Trophoblast cell (in vitro differentiated cells and primary cell): ENCODE results near the gene MEGF6.

Source experiments
- DNase-seq, 2 donors: peaks; one replicate each; pipeline ENCODE4 v3.0.0-alpha.2; 2016
- H2AFZ ChIP-seq: 2 replicates; pipeline ENCODE4 v1.6.1; 2013; ENCODE audit warnings: low read length, moderate library complexity, mild to moderate bottlenecking; ENCODE audit not compliant: insufficient read depth, poor library complexity
- H2AK5ac ChIP-seq: 2 replicates; pipeline ENCODE4 v1.6.1; 2013; ENCODE audit warnings: mild to moderate bottlenecking, low read length
- H2BK120ac ChIP-seq: 2 replicates; pipeline ENCODE4 v1.6.1; 2013; ENCODE audit warnings: low read length, mild to moderate bottlenecking, moderate library complexity; ENCODE audit not compliant: insufficient read depth, poor library complexity
- H2BK12ac ChIP-seq: 2 replicates; pipeline ENCODE4 v1.6.1; 2013; ENCODE audit warnings: mild to moderate bottlenecking, low read length, moderate library complexity
- H2BK5ac ChIP-seq: 2 replicates; pipeline ENCODE4 v1.6.1; 2013; ENCODE audit warnings: low read length, low read depth, moderate library complexity, mild to moderate bottlenecking; ENCODE audit not compliant: poor library complexity
- H3K14ac ChIP-seq: 2 replicates; pipeline ENCODE4 v1.6.1; 2013; ENCODE audit warnings: mild to moderate bottlenecking, low read length
- H3K18ac ChIP-seq: 2 replicates; pipeline ENCODE4 v1.6.1; 2013; ENCODE audit warnings: mild to moderate bottlenecking, low read length
- H3K23ac ChIP-seq: 2 replicates; pipeline ENCODE4 v1.6.1; 2013; ENCODE audit warnings: low read length
- H3K27ac ChIP-seq: 2 replicates; pipeline ENCODE4 v1.5.1; 2013; ENCODE audit warnings: low read depth, mild to moderate bottlenecking, inconsistent platforms, low read length, moderate library complexity
- H3K27me3 ChIP-seq: 2 replicates; pipeline ENCODE4 v1.6.1; 2013; ENCODE audit warnings: inconsistent platforms, mild to moderate bottlenecking, low read length, moderate library complexity; ENCODE audit not compliant: insufficient read depth
- H3K36me3 ChIP-seq, 2 experiments: 1 replicate in 1 of 2; 2 replicates in 1 of 2; pipeline ENCODE4 v1.6.1; 2013; ENCODE audit warnings: low read length in 2 of 2, mild to moderate bottlenecking in 2 of 2, moderate library complexity in 1 of 2; ENCODE audit not compliant: insufficient read depth in 2 of 2, control insufficient read depth in 1 of 2
- H3K4ac ChIP-seq: 2 replicates; pipeline ENCODE4 v1.6.1; 2013; ENCODE audit warnings: low read depth, mild to moderate bottlenecking, low read length, moderate library complexity
- H3K4me1 ChIP-seq, 2 experiments: 1 replicate in 1 of 2; 2 replicates in 1 of 2; pipeline ENCODE4 v1.6.1; 2013; ENCODE audit warnings: low read length in 2 of 2, mild to moderate bottlenecking in 2 of 2, moderate library complexity in 1 of 2; ENCODE audit not compliant: insufficient read depth in 2 of 2, control insufficient read depth in 1 of 2
- H3K4me2 ChIP-seq: 2 replicates; pipeline ENCODE4 v1.6.1; 2013; ENCODE audit warnings: inconsistent platforms, mild to moderate bottlenecking, low read length, moderate library complexity
- H3K4me3 ChIP-seq: 2 replicates; pipeline ENCODE4 v1.5.1; 2013; ENCODE audit warnings: mild to moderate bottlenecking, low read depth, low read length, inconsistent platforms
- H3K79me1 ChIP-seq: one replicate; pipeline ENCODE4 v1.6.1; 2013; ENCODE audit warnings: low read length
- H3K79me2 ChIP-seq: 2 replicates; pipeline ENCODE4 v1.6.1; 2013; ENCODE audit warnings: low read length, mild to moderate bottlenecking; ENCODE audit not compliant: control insufficient read depth, insufficient read depth, poor library complexity
- H3K9ac ChIP-seq: 2 replicates; pipeline ENCODE4 v1.6.1; 2013; ENCODE audit warnings: mild to moderate bottlenecking, low read length
- H3K9me3 ChIP-seq: 2 replicates; pipeline ENCODE4 v1.6.1; 2013; ENCODE audit warnings: low read depth, mild to moderate bottlenecking, control low read depth, inconsistent platforms, low read length; ENCODE audit not compliant: insufficient read depth
- H4K12ac ChIP-seq: 2 replicates; pipeline ENCODE4 v1.6.1; 2013; ENCODE audit warnings: low read depth, mild to moderate bottlenecking, low read length, moderate library complexity
- H4K8ac ChIP-seq: 2 replicates; pipeline ENCODE4 v1.6.1; 2013; ENCODE audit warnings: low read depth, mild to moderate bottlenecking, low read length, moderate library complexity
- H4K91ac ChIP-seq: one replicate; pipeline ENCODE4 v1.6.1; 2013; ENCODE audit warnings: low read depth, mild to moderate bottlenecking, low read length, moderate library complexity
- WGBS: extraction: QIAGEN DNeasy Blood & Tissue Kit; methylation state at CpG from one replicate; pipeline ENCODE4 v1.1.7; 2013; ENCODE audit warnings: missing lambda C conversion rate; ENCODE audit not compliant: insufficient read length, insufficient coverage; ENCODE audit errors: extremely low coverage; 5-methylcytosine and 5-hydroxymethylcytosine counted together

MEGF6 gene

GRCh38 chr1:3463013-3463385, 148.3 kb downstream of the MEGF6 start:
- no peak overlapping the region for H2BK120ac ChIP-seq
- H4K12ac ChIP-seq, result no peak overlapping the region
- peaks cover 12% of the 10 kb centered on the region for H3K79me1 ChIP-seq
- H2AFZ ChIP-seq, result no peak overlapping the region
- DNase-seq, result no peak
- no peak overlapping the region for H3K9ac ChIP-seq
- H2BK12ac ChIP-seq, result no peak overlapping the region
- H3K18ac ChIP-seq, result no peak overlapping the region
- WGBS, result no CpG with 5 or more reads among the region's 22 CpGs
- no peak overlapping the region for H3K27ac ChIP-seq
- no peak overlapping the region for H4K8ac ChIP-seq
- no peak overlapping the region for H4K91ac ChIP-seq
- no peak overlapping the region for H2BK5ac ChIP-seq
- H3K14ac ChIP-seq, result no peak overlapping the region
- peaks cover 29 to 31% of the 10 kb centered on the region in 2 experiments for H3K4me1 ChIP-seq
- no peaks in the 10 kb centered on the region for H3K9me3 ChIP-seq
- no peak overlapping the region for H3K4me3 ChIP-seq
- no peak overlapping the region for H3K23ac ChIP-seq
- no peaks in the 10 kb centered on the region for H3K79me2 ChIP-seq
- H3K36me3 ChIP-seq, result peaks cover 0 to 2% of the 10 kb centered on the region in 2 experiments
- H3K4me2 ChIP-seq, result no peak overlapping the region
- H2AK5ac ChIP-seq, result peak overlapping the region; percentile 24
- H3K4ac ChIP-seq, result no peak overlapping the region
- H3K27me3 ChIP-seq, result no peaks in the 10 kb centered on the region

GRCh38 chr1:3462356-3463012, 148.8 kb downstream of the MEGF6 start:
- no peak overlapping the region for H3K14ac ChIP-seq
- no peak overlapping the region for H2BK5ac ChIP-seq
- H3K4me1 ChIP-seq, result peaks cover 29 to 31% of the 10 kb centered on the region in 2 experiments
- no peak overlapping the region for H3K23ac ChIP-seq
- H3K27me3 ChIP-seq, result no peaks in the 10 kb centered on the region
- no peak overlapping the region for H2AFZ ChIP-seq
- H2BK120ac ChIP-seq, result no peak overlapping the region
- H3K79me2 ChIP-seq, result no peaks in the 10 kb centered on the region
- H3K9ac ChIP-seq, result no peak overlapping the region
- peak overlapping the region; percentile 30 for H2AK5ac ChIP-seq
- no peaks in the 10 kb centered on the region for H3K9me3 ChIP-seq
- no peak overlapping the region for H4K8ac ChIP-seq
- H3K4ac ChIP-seq, result no peak overlapping the region
- peaks cover 12% of the 10 kb centered on the region for H3K79me1 ChIP-seq
- no peak overlapping the region for H3K18ac ChIP-seq
- no peak overlapping the region for H3K27ac ChIP-seq
- H2BK12ac ChIP-seq, result no peak overlapping the region
- H4K91ac ChIP-seq, result peak overlapping the region; percentile 0
- H3K4me2 ChIP-seq, result no peak overlapping the region
- peak; percentile 47 to 49 for DNase-seq
- H3K4me3 ChIP-seq, result no peak overlapping the region
- H4K12ac ChIP-seq, result no peak overlapping the region
- H3K36me3 ChIP-seq, result peaks cover 0 to 2% of the 10 kb centered on the region in 2 experiments
- WGBS, result no CpG with 5 or more reads among the region's 16 CpGs

- DNase-seq, result no peak
- no peak overlapping the region for H2AFZ ChIP-seq
- H3K27me3 ChIP-seq, result no peaks in the 10 kb centered on the region
- H2BK120ac ChIP-seq, result no peak overlapping the region
- peaks cover 12% of the 10 kb centered on the region for H3K79me1 ChIP-seq
- peak overlapping the region; percentile 33 for H3K14ac ChIP-seq
- H3K9me3 ChIP-seq, result no peaks in the 10 kb centered on the region
- H3K4ac ChIP-seq, result no peak overlapping the region
- no peak overlapping the region for H2BK12ac ChIP-seq
- peak overlapping the region; percentile 28 for H3K18ac ChIP-seq
- no CpG with 5 or more reads among the region's 13 CpGs for WGBS
- no peak overlapping the region for H3K4me2 ChIP-seq
- no peaks in the 10 kb centered on the region for H3K36me3 ChIP-seq
- H4K12ac ChIP-seq, result no peak overlapping the region
- H4K91ac ChIP-seq, result peak overlapping the region; percentile 22
- no peak overlapping the region for H3K4me3 ChIP-seq
- H2BK5ac ChIP-seq, result no peak overlapping the region
- no peak overlapping the region for H3K27ac ChIP-seq
- H3K9ac ChIP-seq, result no peak overlapping the region
- no peak overlapping the region for H3K23ac ChIP-seq
- peak overlapping the region; percentile 67 for H2AK5ac ChIP-seq
- H4K8ac ChIP-seq, result no peak overlapping the region
- peaks cover 29 to 31% of the 10 kb centered on the region in 2 experiments for H3K4me1 ChIP-seq
- H3K79me2 ChIP-seq, result no peaks in the 10 kb centered on the region
Observed at GRCh38 chr1:3461934-3462275, 149.4 kb downstream of the MEGF6 start.

- peak overlapping the region; percentile 22 for H4K91ac ChIP-seq
- H3K4me3 ChIP-seq, result no peak overlapping the region
- H3K14ac ChIP-seq, result peak overlapping the region; percentile 33
- H4K8ac ChIP-seq, result no peak overlapping the region
- WGBS, result no CpG with 5 or more reads among the region's 30 CpGs
- H4K12ac ChIP-seq, result no peak overlapping the region
- peak overlapping the region; percentile 47 for H3K4ac ChIP-seq
- H3K36me3 ChIP-seq, result no peaks in the 10 kb centered on the region
- H3K79me1 ChIP-seq, result peaks cover 12% of the 10 kb centered on the region
- no peaks in the 10 kb centered on the region for H3K9me3 ChIP-seq
- H3K9ac ChIP-seq, result no peak overlapping the region
- H2AFZ ChIP-seq, result no peak overlapping the region
- peak in 1 of 2 donors; percentile 17 for DNase-seq
- H3K4me1 ChIP-seq, result peaks cover 29 to 31% of the 10 kb centered on the region in 2 experiments
- H3K79me2 ChIP-seq, result no peaks in the 10 kb centered on the region
- H3K27me3 ChIP-seq, result no peaks in the 10 kb centered on the region
- H2AK5ac ChIP-seq, result peak overlapping the region; percentile 67
- peak overlapping the region; percentile 44 for H2BK12ac ChIP-seq
- no peak overlapping the region for H3K27ac ChIP-seq
- no peak overlapping the region for H3K4me2 ChIP-seq
- peak overlapping the region; percentile 28 for H3K18ac ChIP-seq
- H2BK120ac ChIP-seq, result no peak overlapping the region
- H2BK5ac ChIP-seq, result no peak overlapping the region
- no peak overlapping the region for H3K23ac ChIP-seq
Observed at GRCh38 chr1:3461238-3461933, 149.9 kb downstream of the MEGF6 start.
